Hepatocyte (in vitro differentiated cells): ENCODE data around the gene CDC42BPA.

Experiments
- CTCF ChIP-seq: fragments of 200-600 bp; sonication (generic); IDR thresholded peaks from 2 replicates; pipeline ENCODE4 v1.5.1; 2016; ENCODE audit warnings: antibody characterized with exemption, mild to moderate bottlenecking; ENCODE audit not compliant: poor library complexity
- EZH2 ChIP-seq: fragments of 200-600 bp; sonication (generic); IDR thresholded peaks from 2 replicates; pipeline ENCODE4 v1.6.1; 2016; ENCODE audit warnings: antibody characterized with exemption, mild to moderate bottlenecking, borderline replicate concordance
- EZH2phosphoT487 ChIP-seq: fragments of 200-600 bp; sonication (generic); IDR thresholded peaks from one replicate; pipeline ENCODE4 v1.6.1; 2018; ENCODE audit warnings: antibody characterized with exemption, mild to moderate bottlenecking, low read depth, moderate library complexity; ENCODE audit not compliant: unreplicated experiment, severe bottlenecking

- TF ChIP-seq CTCF (no peak), EZH2phosphoT487 (no peak), EZH2 (no peak)
Measured at GRCh38 chr1:227240983-227241382, 77.3 kb downstream of the CDC42BPA start.
